Adrenal gland (tissue), 12 donors: ENCODE results near the gene PTPRD. TPM values are rescaled to one million over a fixed set of nuclear protein-coding genes. Genes with fewer than 3 reads are reported as not detected.

Source experiments
- DNase-seq, 7 donors: peaks; one replicate each; pipeline ENCODE4 v3.0.0-alpha.2; 2019 to 2020
- H3K27ac ChIP-seq, 5 donors: fragments of 200-600 bp; sonication (generic) in 4 of 5; 1 replicate in 3 of 5; 2 replicates in 2 of 5; pipeline versions ENCODE4 v1.5.1 to v1.8.0; 2016 to 2020; ENCODE audit warnings: mild to moderate bottlenecking in 1 of 5
- H3K27me3 ChIP-seq: fragments of 200-600 bp; 2 replicates; pipeline ENCODE4 v1.8.0; 2021
- H3K36me3 ChIP-seq, 2 donors: fragments of 200-600 bp; replicated peaks in 1 of 2; 1 replicate in 1 of 2; 2 replicates in 1 of 2; pipeline versions ENCODE4 v1.5.1 to v1.8.0; 2018 to 2022
- H3K4me1 ChIP-seq, 2 donors: fragments of 200-600 bp; replicated peaks in 1 of 2; 1 replicate in 1 of 2; 2 replicates in 1 of 2; pipeline versions ENCODE4 v1.5.1 to v1.8.0; 2018 to 2021
- H3K4me3 ChIP-seq, 4 donors: fragments of 200-600 bp; sonication (generic) in 3 of 4; one replicate each; pipeline ENCODE4 v1.5.1; 2016 to 2018
- H3K9me3 ChIP-seq, 3 donors: fragments of 200-600 bp; sonication (generic) in 1 of 3; replicated peaks in 1 of 3; 1 replicate in 2 of 3; 2 replicates in 1 of 3; pipeline versions ENCODE4 v1.5.1 to v1.8.0; 2016 to 2021
- POLR2A ChIP-seq, 2 donors: fragments of 450-650 bp; IDR thresholded peaks; one replicate each; pipeline ENCODE4 v1.6.1; 2017; ENCODE audit warnings: antibody characterized with exemption in 2 of 2, mild to moderate bottlenecking in 2 of 2, moderate library complexity in 1 of 2
- WGBS, 4 donors: extraction: QIAGEN DNeasy Blood & Tissue Kit in 2 of 4; methylation state at CpG; one replicate each; pipeline versions ENCODE4 v1.1.5 to v1.1.7; 2013 to 2017; 5-methylcytosine and 5-hydroxymethylcytosine counted together
- intact Hi-C, 2 donors: fragments of 100-400 bp; cut with DNase I; formaldehyde crosslinking; loops; one replicate each; pipeline versions ENCODE4 v1.14.1 to v1.15.0; 2022 to 2023
- polyA plus RNA-seq, 3 donors: library from polyadenylated mRNA; stranded (reverse); fragments of 200-250 nt in 2 of 3; fragments of 350-450 nt in 1 of 3; fragmentation: Illumina TruSeq in 1 of 3; extraction: RNeasy Lipid Tissue Mini Kit (QIAGEN cat#74804) in 1 of 3; gene quantifications; one replicate each; pipeline ENCODE4 v1.2.3, GENCODE V29; 2013 to 2014
- total RNA-seq, 9 donors: library from RNA; depleted of rRNA in 4 of 9; stranded (reverse); fragments of >200 nt in 4 of 9; fragments of 120-200 nt in 1 of 9; fragmentation: NEBNext Ultra II Directional in 1 of 9; extraction: Animal tissue kit (Norgen Biotek cat#: 25700) in 1 of 9; gene quantifications; one replicate each; pipeline versions ENCODE4 v1.1.0 to v1.2.4, GENCODE V29; 2013 to 2023
- TF ChIP-seq, protein P1 (sequence below), 6 experiments: fragments of 450-650 bp in 4 of 6; fragments of 200-600 bp in 2 of 6; sonication (generic) in 1 of 6; IDR thresholded peaks; 1 replicate in 5 of 6; 2 replicates in 1 of 6; pipeline versions ENCODE4 v1.5.1 to v1.8.0; 2016 to 2021; ENCODE audit warnings: antibody characterized with exemption in 6 of 6, mild to moderate bottlenecking in 2 of 6, moderate library complexity in 1 of 6
- donor health status: healthy with polysubstance abuse.
- donor health status: Bipolar disorder and iron deficiency.
- donor health status: DM: yes; HTN: yes; CAD: no.
- donor health status: DM: no; HTN: no; CAD: no.
- donor health status: DM: no; HTN: no; CAD: no.
- donor health status: DM: yes; HTN: yes; CAD: no.

PTPRD gene
- total and polyA plus RNA-seq, 12 donors = 0.61 to 71.2 (median 4.5) TPM

DNA sequence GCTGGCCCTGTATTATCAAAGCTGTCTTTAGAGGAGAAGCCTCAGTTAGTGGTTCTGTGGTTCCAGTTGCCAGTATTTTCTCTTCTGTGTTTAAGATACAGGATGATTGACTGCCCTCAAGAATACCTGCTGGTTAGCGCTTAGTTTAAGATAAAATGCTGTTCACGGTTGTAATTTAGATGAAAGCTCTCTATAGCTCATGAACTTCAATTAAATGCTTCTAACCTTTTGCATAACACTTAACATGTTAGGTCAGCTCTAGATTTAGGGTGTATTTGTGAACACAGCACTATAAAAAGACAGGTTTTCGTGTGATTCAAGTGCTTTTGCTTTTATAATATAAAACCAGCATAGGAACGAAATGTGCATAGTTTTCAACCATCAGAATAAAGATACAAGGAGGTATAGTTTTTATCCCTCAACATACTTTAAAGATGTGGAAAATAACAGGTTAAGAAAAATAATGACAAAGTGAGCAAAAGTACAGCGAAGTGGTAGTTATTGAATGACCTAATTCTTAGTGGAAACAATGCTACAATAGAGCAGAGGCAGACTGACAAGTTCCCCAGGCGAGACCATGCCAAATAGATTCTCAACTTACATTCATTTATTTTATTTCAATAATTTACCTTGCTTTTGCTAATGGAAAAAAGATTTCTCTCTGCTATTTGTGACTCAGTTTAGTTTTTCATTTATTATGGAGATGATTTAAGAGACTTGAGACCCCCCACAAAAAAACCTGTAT, 2210.7 kb downstream of the PTPRD start:
- WGBS, 4 donors = 72 to 80% (median 75%) methylated on average over 6 of the region's 6 CpGs
- Histone ChIP-seq H3K27ac (no peak overlapping the region), H3K4me1 (no peaks in the 10 kb centered on the region), H3K9me3 (no peaks in the 10 kb centered on the region), H3K4me3 (no peak overlapping the region), H3K27me3 (no peaks in the 10 kb centered on the region), H3K36me3 (no peaks in the 10 kb centered on the region)
- TF ChIP-seq POLR2A (IDR thresholded peaks at IDR 0.05) = no peak
- TF ChIP-seq, protein P1, sequence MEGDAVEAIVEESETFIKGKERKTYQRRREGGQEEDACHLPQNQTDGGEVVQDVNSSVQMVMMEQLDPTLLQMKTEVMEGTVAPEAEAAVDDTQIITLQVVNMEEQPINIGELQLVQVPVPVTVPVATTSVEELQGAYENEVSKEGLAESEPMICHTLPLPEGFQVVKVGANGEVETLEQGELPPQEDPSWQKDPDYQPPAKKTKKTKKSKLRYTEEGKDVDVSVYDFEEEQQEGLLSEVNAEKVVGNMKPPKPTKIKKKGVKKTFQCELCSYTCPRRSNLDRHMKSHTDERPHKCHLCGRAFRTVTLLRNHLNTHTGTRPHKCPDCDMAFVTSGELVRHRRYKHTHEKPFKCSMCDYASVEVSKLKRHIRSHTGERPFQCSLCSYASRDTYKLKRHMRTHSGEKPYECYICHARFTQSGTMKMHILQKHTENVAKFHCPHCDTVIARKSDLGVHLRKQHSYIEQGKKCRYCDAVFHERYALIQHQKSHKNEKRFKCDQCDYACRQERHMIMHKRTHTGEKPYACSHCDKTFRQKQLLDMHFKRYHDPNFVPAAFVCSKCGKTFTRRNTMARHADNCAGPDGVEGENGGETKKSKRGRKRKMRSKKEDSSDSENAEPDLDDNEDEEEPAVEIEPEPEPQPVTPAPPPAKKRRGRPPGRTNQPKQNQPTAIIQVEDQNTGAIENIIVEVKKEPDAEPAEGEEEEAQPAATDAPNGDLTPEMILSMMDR (IDR thresholded peaks at IDR 0.05) = no peak
- DNase-seq = no peak
- intact Hi-C loops = no loop called here

DNA sequence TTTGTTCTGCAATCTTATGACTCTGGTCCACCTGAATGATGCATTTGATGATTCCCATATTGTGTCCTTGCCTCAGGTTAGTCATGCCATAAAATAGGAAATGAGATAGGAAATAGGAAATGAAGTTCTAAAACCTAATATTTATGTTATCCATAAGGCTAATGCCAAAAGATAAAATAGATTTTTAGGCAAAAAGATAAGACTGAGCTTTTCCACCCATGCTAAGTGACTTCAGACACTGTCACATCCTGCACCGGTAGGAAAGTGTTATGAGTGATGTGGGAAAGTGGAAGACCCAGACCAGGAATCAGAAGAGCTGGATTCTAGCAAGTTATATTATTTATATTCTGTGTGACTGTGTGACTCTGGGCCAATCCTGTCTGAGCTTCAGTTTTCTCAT, 2212.4 kb downstream of the PTPRD start:
- H3K4me1 ChIP-seq = no peaks in the 10 kb centered on the region
- no peaks in the 10 kb centered on the region for H3K27me3 ChIP-seq
- H3K27ac ChIP-seq = no peak overlapping the region
- H3K4me3 ChIP-seq = no peak overlapping the region
- DNase-seq = no peak
- WGBS, 4 donors = 55 to 75% (median 70%) methylated on average over 1 of the region's 1 CpG
- intact Hi-C loops = no loop called here
- H3K36me3 ChIP-seq = no peaks in the 10 kb centered on the region
- no peaks in the 10 kb centered on the region for H3K9me3 ChIP-seq
- TF ChIP-seq, protein P1 (IDR thresholded peaks at IDR 0.05) = no peak
- TF ChIP-seq POLR2A (IDR thresholded peaks at IDR 0.05) = no peak

DNA sequence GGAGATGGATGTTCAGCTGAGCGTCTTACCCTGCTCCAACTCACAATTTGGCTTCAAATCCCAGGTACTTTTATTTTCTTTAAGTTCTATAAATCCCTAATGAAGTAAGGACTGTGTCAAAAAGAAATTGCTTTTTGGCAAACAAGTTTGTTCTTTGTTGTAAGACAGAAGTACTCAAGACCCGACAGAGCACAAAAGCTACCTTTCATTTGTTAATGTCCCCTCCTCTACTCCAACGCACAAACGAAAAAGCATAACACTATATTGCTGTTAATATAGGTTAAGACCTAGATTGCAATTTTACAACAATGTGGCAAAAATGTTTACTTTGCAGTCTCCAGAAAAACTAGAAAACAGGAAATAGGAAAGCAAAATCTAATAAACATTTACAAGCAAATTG, 2217.8 kb downstream of the PTPRD start:
- intact Hi-C loops = loop anchor here in 1 of 2 donors (10.0 kb wide), 1 partner anchor 60 kb away; no protein-coding TSS in a partner anchor

DNA sequence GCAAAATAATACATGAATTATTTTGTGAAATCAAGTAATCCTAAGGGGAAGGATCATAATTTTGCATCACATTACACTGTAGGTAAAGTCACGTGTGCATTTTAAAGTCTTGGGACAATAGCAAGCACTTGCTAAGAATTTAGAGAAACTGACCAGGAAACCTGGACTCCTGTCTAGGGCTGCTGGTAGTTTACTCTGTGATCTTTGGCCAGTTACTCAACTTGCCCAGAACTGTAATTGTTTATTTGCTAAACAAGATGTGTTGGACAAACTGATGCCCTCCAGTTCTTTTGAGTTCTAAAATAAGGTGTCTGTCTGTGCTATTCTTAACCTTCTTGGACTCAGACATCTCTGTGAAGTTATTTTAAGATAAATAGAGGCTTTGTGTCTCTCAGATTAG, 2218.5 kb downstream of the PTPRD start:
- no peaks in the 10 kb centered on the region for H3K27me3 ChIP-seq
- no peak overlapping the region for H3K27ac ChIP-seq
- H3K4me1 ChIP-seq = no peaks in the 10 kb centered on the region
- H3K9me3 ChIP-seq = no peaks in the 10 kb centered on the region
- intact Hi-C loops = loop anchor here in 1 of 2 donors (10.0 kb wide), 1 partner anchor 60 kb away; no protein-coding TSS in a partner anchor
- no peaks in the 10 kb centered on the region for H3K36me3 ChIP-seq
- DNase-seq = no peak
- H3K4me3 ChIP-seq = no peak overlapping the region
- TF ChIP-seq, protein P1 (IDR thresholded peaks at IDR 0.05) = no peak
- no peak for TF ChIP-seq POLR2A (IDR thresholded peaks at IDR 0.05)
- WGBS, 4 donors = 68 to 93% (median 81%) methylated on average over 1 of the region's 1 CpG

More for the DNA sequence above, 2217.8 kb downstream of the PTPRD start:
- Histone ChIP-seq H3K4me1 (no peaks in the 10 kb centered on the region), H3K27ac (no peak overlapping the region), H3K27me3 (no peaks in the 10 kb centered on the region), H3K36me3 (no peaks in the 10 kb centered on the region), H3K4me3 (no peak overlapping the region), H3K9me3 (no peaks in the 10 kb centered on the region)
- no peak for TF ChIP-seq POLR2A (IDR thresholded peaks at IDR 0.05)
- TF ChIP-seq, protein P1 (IDR thresholded peaks at IDR 0.05) = no peak
- WGBS, 4 donors = 68 to 84% (median 74%) methylated on average over 4 of the region's 4 CpGs
- no peak for DNase-seq
